Measurements from ENCODE around the gene ZSCAN10. TPM values are rescaled to one million over a fixed set of nuclear protein-coding genes. Genes with fewer than 3 reads are reported as not detected.

ZSCAN10 gene
- total and polyA plus RNA-seq, 2 experiments from 2014 or later = 217 to 519 TPM

- no peak overlapping the region for H3K4me3 Mint-ChIP-seq
- no peaks in the 10 kb centered on the region for H3K27me3 ChIP-seq (ENCODE audit: insufficient read depth)
- TF ChIP-seq ZNF331 (CRISPR knock-in tag; IDR thresholded peaks at IDR 0.05; ENCODE audit: low read depth) (no peak), POLR2AphosphoS5 (IDR thresholded peaks at IDR 0.05; ENCODE audit: low read depth) (no peak), ZNF114 (CRISPR knock-in tag; IDR thresholded peaks at IDR 0.05) (no peak), ZNF462 (CRISPR knock-in tag; IDR thresholded peaks at IDR 0.05) (no peak), STAT1 (IDR thresholded peaks at IDR 0.05; ENCODE audit: unreplicated experiment) (no peak), REST (IDR thresholded peaks at IDR 0.05; ENCODE audit: unreplicated experiment) (no peak), JUNB (IDR thresholded peaks at IDR 0.05; ENCODE audit: unreplicated experiment) (no peak)
These were observed 21.3 kb upstream of the ZSCAN10 start for GRCh38 chr16:3120435-3120834.

More at GRCh38 chr16:3120435-3120834, 21.3 kb upstream of the ZSCAN10 start:
- Mint-ChIP-seq H3K9me3 (peaks cover 2% of the 10 kb centered on the region; the same call in 2 of the 3 replicates), H3K36me3 (ENCODE audit: low read depth) (peaks cover 28% of the 10 kb centered on the region), H3K27me3 (ENCODE audit: insufficient read depth, low read depth, poor library complexity) (peaks cover 11% of the 10 kb centered on the region), H3K27ac (no peak overlapping the region), H3K4me1 (peaks cover 15% of the 10 kb centered on the region)
- no peak for ATAC-seq
- Histone ChIP-seq H3F3A (replicated peaks; ENCODE audit: low read depth) (peaks cover 25% of the 10 kb centered on the region), H2AFZ (no peak overlapping the region), H3K79me2 (replicated peaks; ENCODE audit: insufficient read depth) (no peaks in the 10 kb centered on the region), H3K36me3 (ENCODE audit: insufficient read depth) (peaks cover 9% of the 10 kb centered on the region; the same call in 1 of the 2 replicates), H3K9me2 (ENCODE audit: insufficient read depth) (no peaks in the 10 kb centered on the region), H3K4me3 (no peak overlapping the region), H4K20me1 (replicated peaks; ENCODE audit: insufficient read depth) (peaks cover 9% of the 10 kb centered on the region; the same call in 1 of the 2 replicates), H3K27ac (ENCODE audit: low read depth) (no peak overlapping the region), H3K4me1 (ENCODE audit: insufficient read depth) (peaks cover 10% of the 10 kb centered on the region; the same call in 1 of the 2 replicates), H3K4me2 (no peak overlapping the region)
- DNase-seq (ENCODE audit: low spot score) = no peak

Measured in GM23338 (cell line).